Esophagus (tissue), 2 donors: Measurements from ENCODE around the gene ENTPD3. TPM values are rescaled to one million over a fixed set of nuclear protein-coding genes. Genes with fewer than 3 reads are reported as not detected.
A peak's percentile ranks its signal among the peaks of the same experiment; 100 is the strongest.

Source experiments
- H3K27ac ChIP-seq, 2 donors: one replicate each; pipeline ENCODE4 v1.5.1; 2013; ENCODE audit warnings: low read depth in 2 of 2, mild to moderate bottlenecking in 2 of 2, inconsistent platforms in 1 of 2, low read length in 1 of 2, moderate library complexity in 1 of 2
- H3K27me3 ChIP-seq, 2 donors: one replicate each; pipeline ENCODE4 v1.6.1; 2013; ENCODE audit warnings: low read length in 2 of 2, control low read depth in 1 of 2, mild to moderate bottlenecking in 1 of 2; ENCODE audit not compliant: insufficient read depth in 2 of 2, control insufficient read depth in 1 of 2
- H3K36me3 ChIP-seq, 2 donors: one replicate each; pipeline ENCODE4 v1.6.1; 2013; ENCODE audit warnings: low read length in 1 of 2; ENCODE audit not compliant: control insufficient read depth in 2 of 2, insufficient read depth in 2 of 2
- H3K4me1 ChIP-seq, 2 donors: one replicate each; pipeline ENCODE4 v1.6.1; 2013; ENCODE audit warnings: low read length in 1 of 2; ENCODE audit not compliant: control insufficient read depth in 2 of 2, insufficient read depth in 2 of 2
- H3K4me3 ChIP-seq, 2 donors: one replicate each; pipeline ENCODE4 v1.5.1; 2013; ENCODE audit warnings: low read length in 2 of 2, mild to moderate bottlenecking in 2 of 2, low read depth in 1 of 2, moderate library complexity in 1 of 2
- H3K9me3 ChIP-seq, 2 donors: one replicate each; pipeline ENCODE4 v1.6.1; 2013; ENCODE audit warnings: mild to moderate bottlenecking in 2 of 2, low read depth in 1 of 2, low read length in 1 of 2, moderate library complexity in 1 of 2; ENCODE audit not compliant: control insufficient read depth in 2 of 2, insufficient read depth in 1 of 2
- WGBS, 2 donors: extraction: QIAGEN DNeasy Blood & Tissue Kit; methylation state at CpG; one replicate each; pipeline ENCODE4 v1.1.7; 2013; 5-methylcytosine and 5-hydroxymethylcytosine counted together
- polyA plus RNA-seq, 2 donors: library from polyadenylated mRNA; stranded (reverse); fragments of 200-250 nt; gene quantifications; one replicate each; pipeline ENCODE4 v1.2.3, GENCODE V29; 2013
- donor health status: healthy with polysubstance abuse.
- donor health status: Bipolar disorder and iron deficiency.

Gene ENTPD3
- polyA plus RNA-seq, 2 donors, result 4.0 to 4.2 TPM

DNA sequence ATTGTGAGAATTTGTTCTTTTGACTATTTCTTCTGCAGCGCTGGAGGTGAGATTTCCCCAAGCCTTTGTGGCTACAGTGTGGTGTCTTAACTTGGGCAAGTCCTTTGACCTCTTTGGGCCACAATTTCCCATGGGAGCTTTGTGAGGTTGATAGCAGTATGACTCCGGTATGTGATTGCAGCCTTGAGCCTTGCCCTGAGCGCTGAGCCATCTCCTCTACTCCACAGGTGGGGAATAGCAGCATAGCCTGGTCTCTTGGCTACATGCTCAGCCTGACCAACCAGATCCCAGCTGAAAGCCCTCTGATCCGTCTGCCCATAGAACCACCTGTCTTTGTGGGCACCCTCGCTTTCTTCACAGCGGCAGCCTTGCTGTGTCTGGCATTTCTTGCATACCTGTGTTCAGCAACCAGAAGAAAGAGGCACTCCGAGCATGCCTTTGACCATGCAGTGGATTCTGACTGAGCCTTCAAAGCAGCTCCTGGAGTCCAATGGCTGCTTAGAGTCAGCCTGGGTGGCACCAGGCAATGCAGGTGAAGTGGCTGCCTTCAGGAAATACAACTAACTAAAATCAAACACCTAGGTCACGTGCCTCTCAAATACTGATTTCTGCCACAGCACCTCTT lies 40.2 kb downstream of the ENTPD3 start:
- Histone ChIP-seq H3K4me1 (no peaks in the 10 kb centered on the region), H3K4me3 (no peak overlapping the region), H3K36me3 (no peaks in the 10 kb centered on the region), H3K27me3 (no peaks in the 10 kb centered on the region), H3K9me3 (no peaks in the 10 kb centered on the region), H3K27ac (no peak overlapping the region)
- WGBS, 2 donors, result 94% methylated on average over 8 of the region's 8 CpGs

DNA sequence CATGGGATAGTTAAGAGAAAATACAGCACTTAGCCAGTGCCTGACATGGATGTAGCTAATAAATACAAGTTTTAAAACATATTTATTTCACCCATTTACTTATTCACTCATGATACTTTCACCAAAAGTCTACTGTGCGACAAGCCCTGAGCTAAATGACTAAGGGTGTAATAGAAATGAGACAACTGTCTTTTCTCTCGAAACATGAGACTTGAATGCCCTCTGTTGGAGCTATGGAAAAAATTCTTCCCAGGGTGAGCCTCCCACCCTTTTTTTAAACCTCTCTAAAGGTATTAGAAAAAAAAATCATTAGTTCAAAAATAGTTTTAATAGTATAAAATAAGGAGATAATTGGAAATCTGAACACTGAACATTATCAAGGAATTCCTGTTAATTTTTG lies 45.8 kb downstream of the ENTPD3 start:
- H3K4me1 ChIP-seq, result no peaks in the 10 kb centered on the region
- 78 to 79% methylated on average over 2 of the region's 2 CpGs for WGBS, 2 donors
- no peaks in the 10 kb centered on the region for H3K36me3 ChIP-seq
- H3K27ac ChIP-seq, result no peak overlapping the region
- no peaks in the 10 kb centered on the region for H3K9me3 ChIP-seq
- H3K4me3 ChIP-seq, result no peak overlapping the region
- H3K27me3 ChIP-seq, result no peaks in the 10 kb centered on the region

DNA sequence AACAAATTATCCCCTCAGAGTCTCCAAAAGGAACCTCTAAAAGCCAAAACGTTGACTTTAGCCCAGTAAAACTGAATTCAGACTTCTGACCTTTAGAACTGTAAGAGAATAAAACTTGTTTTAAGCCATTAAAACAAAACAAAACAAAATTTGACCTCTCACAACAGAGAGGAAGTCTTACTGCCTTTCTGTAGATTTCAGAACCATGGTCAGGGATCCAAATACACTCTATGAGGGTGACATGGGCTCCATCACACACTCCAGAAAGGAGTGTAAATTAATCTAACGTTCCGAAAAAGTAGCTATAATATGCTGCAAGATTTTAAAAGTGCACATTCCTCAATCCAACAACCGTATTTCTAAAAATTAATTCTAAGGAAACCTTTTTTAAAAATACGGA lies 50.9 kb downstream of the ENTPD3 start:
- Histone ChIP-seq H3K9me3 (no peaks in the 10 kb centered on the region), H3K4me3 (no peak overlapping the region), H3K36me3 (no peaks in the 10 kb centered on the region), H3K27me3 (no peaks in the 10 kb centered on the region), H3K27ac (no peak overlapping the region), H3K4me1 (no peaks in the 10 kb centered on the region)
- WGBS, 2 donors, result 78 to 79% methylated on average over 5 of the region's 5 CpGs

DNA sequence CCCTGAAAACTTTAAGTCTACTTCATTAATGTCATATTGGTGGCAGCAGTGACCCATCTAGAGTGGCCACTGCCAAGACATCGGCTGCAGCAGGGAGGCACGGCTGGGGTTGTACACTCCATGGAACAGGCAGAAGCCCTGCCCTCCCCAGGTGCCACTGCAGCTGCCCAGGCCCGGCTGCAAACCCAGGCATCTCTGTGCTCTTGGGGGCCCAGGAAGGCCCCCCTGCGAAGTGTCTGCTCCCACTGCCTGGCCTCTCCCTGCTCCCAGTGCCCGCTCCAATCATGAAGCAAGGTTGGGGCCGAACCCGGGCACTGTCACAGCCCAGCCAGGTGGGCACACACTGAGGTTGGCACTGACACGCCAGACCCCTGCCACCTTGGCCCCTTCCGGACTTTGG lies 58.1 kb downstream of the ENTPD3 start:
- Histone ChIP-seq H3K4me1 (no peaks in the 10 kb centered on the region), H3K36me3 (no peaks in the 10 kb centered on the region), H3K4me3 (no peak overlapping the region), H3K27me3 (no peaks in the 10 kb centered on the region), H3K9me3 (no peaks in the 10 kb centered on the region), H3K27ac (no peak overlapping the region)
- 90 to 93% methylated on average over 9 of the region's 9 CpGs for WGBS, 2 donors

DNA sequence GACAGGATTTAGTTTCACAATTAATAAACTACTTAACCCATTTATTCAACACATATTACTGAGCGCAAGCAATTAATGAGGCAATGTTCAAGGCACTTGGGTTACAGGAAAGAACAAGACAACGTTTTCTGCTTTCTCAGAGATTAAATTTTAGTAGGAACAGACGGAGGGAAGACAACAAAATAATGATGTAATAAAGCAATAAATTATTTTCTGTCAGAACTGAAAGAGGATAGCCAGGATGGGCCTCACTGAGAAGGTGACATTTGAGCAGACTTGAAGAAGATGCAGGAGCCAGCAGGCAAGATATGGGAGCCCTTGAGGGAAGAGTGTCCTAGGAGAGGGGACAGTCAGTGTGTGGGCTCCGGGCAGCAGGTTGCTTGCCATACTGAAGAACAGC lies 58.9 kb downstream of the ENTPD3 start:
- H3K27me3 ChIP-seq, result no peaks in the 10 kb centered on the region
- H3K4me3 ChIP-seq, result no peak overlapping the region
- 78% methylated on average over 4 of the region's 4 CpGs for WGBS, 2 donors
- H3K9me3 ChIP-seq, result no peaks in the 10 kb centered on the region
- no peaks in the 10 kb centered on the region for H3K36me3 ChIP-seq
- no peak overlapping the region for H3K27ac ChIP-seq
- H3K4me1 ChIP-seq, result no peaks in the 10 kb centered on the region

DNA sequence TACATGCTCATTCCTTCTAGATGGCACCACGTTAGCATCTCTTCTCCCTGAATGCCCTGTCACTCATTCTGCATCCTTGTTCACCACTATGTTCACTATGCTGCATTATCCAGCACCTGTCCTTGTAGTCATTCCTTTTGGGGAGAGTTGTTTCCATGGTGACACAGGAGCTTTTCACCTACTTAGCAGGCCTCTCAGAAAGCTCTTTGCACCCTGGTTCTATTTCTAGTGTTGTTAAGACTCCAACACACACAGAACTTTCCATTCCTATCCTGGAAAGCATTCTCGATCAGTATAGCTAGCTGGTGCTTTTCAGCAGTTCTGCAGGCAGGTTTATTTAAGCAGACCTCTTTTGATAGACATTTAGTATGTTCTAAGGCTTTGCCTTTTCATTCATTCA lies 63.5 kb downstream of the ENTPD3 start:
- Histone ChIP-seq H3K9me3 (no peaks in the 10 kb centered on the region), H3K4me3 (no peak overlapping the region), H3K4me1 (no peaks in the 10 kb centered on the region), H3K36me3 (no peaks in the 10 kb centered on the region), H3K27me3 (no peaks in the 10 kb centered on the region), H3K27ac (no peak overlapping the region)
- 84% methylated on average over 2 of the region's 2 CpGs for WGBS, 2 donors

DNA sequence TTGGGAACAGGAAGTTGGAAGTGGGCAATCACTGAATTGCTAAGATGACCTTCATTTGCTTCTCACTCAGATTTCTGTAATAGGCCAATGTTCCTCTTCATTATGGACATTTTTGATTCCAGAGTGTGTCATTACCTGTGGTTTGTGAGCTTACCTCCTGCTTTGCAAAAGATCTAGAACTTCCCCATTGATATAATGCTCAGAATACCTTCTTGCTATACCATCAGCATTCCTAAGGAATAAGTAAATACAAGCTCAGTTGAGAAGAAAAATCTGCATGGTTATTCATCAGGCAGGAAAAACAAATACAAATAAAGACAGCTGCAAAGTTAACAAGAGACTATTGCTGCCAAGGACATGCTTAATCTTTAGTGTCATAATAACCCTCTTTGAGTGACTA lies 64.6 kb downstream of the ENTPD3 start:
- H3K27me3 ChIP-seq, result no peaks in the 10 kb centered on the region
- H3K4me1 ChIP-seq, result peaks cover 0 to 3% of the 10 kb centered on the region in 2 donors
- H3K36me3 ChIP-seq, result no peaks in the 10 kb centered on the region
- H3K9me3 ChIP-seq, result no peaks in the 10 kb centered on the region
- no peak overlapping the region for H3K27ac ChIP-seq
- no peak overlapping the region for H3K4me3 ChIP-seq

DNA sequence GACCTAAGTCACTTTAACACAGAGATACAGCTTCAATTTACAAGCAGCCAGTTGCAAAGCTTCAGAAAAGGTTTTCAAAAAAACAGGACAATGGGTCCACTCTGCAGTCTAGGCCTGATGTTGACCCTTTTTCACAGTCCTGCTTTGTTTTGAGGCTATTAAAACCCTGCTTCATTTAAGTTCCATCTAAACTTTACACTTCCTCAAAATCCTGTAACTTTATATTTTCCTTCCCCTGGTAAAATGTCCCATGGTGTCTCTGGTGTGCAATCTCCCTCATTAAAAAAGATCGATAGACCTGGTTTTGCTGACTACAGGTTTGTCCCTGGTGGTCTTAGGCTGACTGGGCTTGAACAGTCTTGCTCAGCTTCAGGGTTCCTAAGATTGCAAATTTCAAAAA lies 65.1 kb downstream of the ENTPD3 start:
- Histone ChIP-seq H3K27me3 (no peaks in the 10 kb centered on the region), H3K4me1 (peaks cover 0 to 3% of the 10 kb centered on the region in 2 donors), H3K9me3 (no peaks in the 10 kb centered on the region), H3K36me3 (no peaks in the 10 kb centered on the region), H3K27ac (peak overlapping the region in 1 of 2 donors; percentile 100), H3K4me3 (peak overlapping the region in 1 of 2 donors; percentile 69)
- WGBS, 2 donors, result 83 to 91% methylated on average over 1 of the region's 1 CpG

DNA sequence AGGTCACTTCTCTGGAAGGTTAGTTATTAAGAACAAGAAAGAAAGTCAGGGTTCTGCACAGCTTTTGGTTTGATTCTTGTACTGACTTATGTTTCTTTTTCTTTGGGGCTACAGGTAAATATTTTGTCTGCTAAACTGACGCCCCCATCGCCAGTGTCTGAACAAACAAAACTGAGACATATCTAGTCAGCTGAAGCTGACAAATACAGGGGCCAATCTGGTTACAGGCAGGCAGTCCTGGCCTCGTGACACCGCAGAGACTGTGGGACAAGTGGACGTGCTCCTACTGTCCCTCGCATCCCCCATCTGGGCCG lies 65.5 kb downstream of the ENTPD3 start:
- H3K27ac ChIP-seq, result peak overlapping the region; percentile 94 to 100

DNA sequence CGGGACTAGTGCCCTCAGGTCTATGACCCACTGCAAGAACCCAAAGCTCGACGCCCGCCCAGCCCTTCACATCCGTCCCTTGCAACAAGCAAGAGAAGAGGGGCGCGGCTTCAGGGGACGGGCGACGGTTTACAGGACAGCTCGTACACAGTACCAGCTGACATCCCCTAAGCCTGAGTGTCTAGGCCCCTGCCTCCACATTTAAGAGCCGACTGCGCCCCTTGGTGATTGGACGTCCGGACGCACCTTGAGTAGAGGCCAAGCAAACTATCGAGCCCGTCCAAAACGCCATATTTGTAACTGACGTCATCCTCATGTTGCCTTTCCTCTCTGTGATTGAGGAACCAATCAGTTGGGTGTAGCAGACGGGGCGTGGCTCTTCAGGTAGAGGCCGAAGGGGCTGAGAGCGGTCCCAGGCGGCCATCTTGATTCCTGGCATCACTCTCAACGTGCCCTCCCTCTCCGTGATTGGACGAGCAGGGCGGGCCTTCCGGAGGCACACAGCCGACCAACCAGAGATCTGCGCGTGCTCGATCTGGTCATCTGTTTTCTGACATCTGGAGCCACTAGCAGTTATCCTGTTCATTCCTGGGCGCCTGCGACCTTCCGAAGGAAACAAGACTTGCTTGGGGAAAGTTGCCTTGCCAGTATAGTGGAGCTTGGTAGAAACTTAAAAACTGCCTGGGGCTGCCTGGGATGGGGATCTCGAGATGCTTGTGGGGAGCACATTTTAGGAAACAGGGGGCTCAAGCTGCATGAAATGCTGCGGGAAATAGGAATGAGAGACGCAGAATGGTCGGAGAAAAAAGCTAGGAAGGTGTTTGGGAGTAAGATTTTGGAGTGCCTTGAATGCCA lies 66.1 kb downstream of the ENTPD3 start:
- H3K9me3 ChIP-seq, result no peaks in the 10 kb centered on the region
- H3K27me3 ChIP-seq, result no peaks in the 10 kb centered on the region
- 0% methylated on average over 41 of the region's 41 CpGs for WGBS, 2 donors
- H3K27ac ChIP-seq, result peak overlapping the region; percentile 94 to 100
- H3K4me1 ChIP-seq, result peaks cover 0 to 3% of the 10 kb centered on the region in 2 donors
- peak overlapping the region; percentile 69 to 86 for H3K4me3 ChIP-seq
- no peaks in the 10 kb centered on the region for H3K36me3 ChIP-seq

More for the DNA sequence above, 65.5 kb downstream of the ENTPD3 start:
- Histone ChIP-seq H3K36me3 (no peaks in the 10 kb centered on the region), H3K9me3 (no peaks in the 10 kb centered on the region), H3K4me1 (peaks cover 0 to 3% of the 10 kb centered on the region in 2 donors), H3K4me3 (peak overlapping the region; percentile 69 to 86), H3K27me3 (no peaks in the 10 kb centered on the region)
- 1 to 2% methylated on average over 7 of the region's 7 CpGs for WGBS, 2 donors
